Measurements from ENCODE around the gene KIF6. TPM values are rescaled to one million over a fixed set of nuclear protein-coding genes. Genes with fewer than 3 reads are reported as not detected.

Gene KIF6
- total and polyA plus RNA-seq, 8 donors, result 0.19 to 1.0 (median 0.44) TPM

- H3K4me1 ChIP-seq, result no peaks in the 10 kb centered on the region
Measured at GRCh38 chr6:39540454-39540853, 184.8 kb downstream of the KIF6 start.

GRCh38 chr6:39530201-39530759 lies 194.9 kb downstream of the KIF6 start:
- ATAC-seq (no peak), DNase-seq (no peak), FAIRE-seq (no peak)
- H3K4me1 ChIP-seq, result no peaks in the 10 kb centered on the region
- H3K4me3 ChIP-seq, result no peak overlapping the region
- H3K27ac ChIP-seq, result no peak overlapping the region
- intact Hi-C loops (cut with DNase I), result no loop called here
- no peak for TF ChIP-seq CTCF (IDR thresholded peaks at IDR 0.05)
- H3K9me3 ChIP-seq, result no peaks in the 10 kb centered on the region
- no peaks in the 10 kb centered on the region for H3K36me3 ChIP-seq
- no peaks in the 10 kb centered on the region for H3K27me3 ChIP-seq
- 65 to 78% methylated on average over 4 of the region's 4 CpGs for WGBS, 2 donors

More at GRCh38 chr6:39540454-39540853, 184.8 kb downstream of the KIF6 start:
- H3K27ac ChIP-seq, result no peak overlapping the region
- 94 to 96% methylated on average over 12 of the region's 12 CpGs for WGBS, 2 donors
- ATAC-seq (no peak), DNase-seq (no peak), FAIRE-seq (no peak)
- no peaks in the 10 kb centered on the region for H3K27me3 ChIP-seq
- no peaks in the 10 kb centered on the region for H3K9me3 ChIP-seq
- intact Hi-C loops (cut with DNase I), result no loop called here
- TF ChIP-seq CTCF (IDR thresholded peaks at IDR 0.05), result no peak
- H3K4me3 ChIP-seq, result no peak overlapping the region
- H3K36me3 ChIP-seq, result no peaks in the 10 kb centered on the region

- no peaks in the 10 kb centered on the region for H3K9me3 ChIP-seq
- no peaks in the 10 kb centered on the region for H3K36me3 ChIP-seq
- ATAC-seq (no peak), FAIRE-seq (no peak), DNase-seq (no peak)
- H3K4me3 ChIP-seq, result no peak overlapping the region
- H3K27me3 ChIP-seq, result no peaks in the 10 kb centered on the region
- H3K4me1 ChIP-seq, result no peaks in the 10 kb centered on the region
- H3K27ac ChIP-seq, result no peak overlapping the region
- intact Hi-C loops (cut with DNase I), result no loop called here
- no peak for TF ChIP-seq CTCF (IDR thresholded peaks at IDR 0.05)
- WGBS, 2 donors, result 64 to 71% methylated on average over 2 of the region's 2 CpGs
Measured at GRCh38 chr6:39527792-39528564, 197.2 kb downstream of the KIF6 start.

GRCh38 chr6:39524007-39524406 lies 201.2 kb downstream of the KIF6 start:
- FAIRE-seq, result no peak
- ATAC-seq, result no peak

More at GRCh38 chr6:39524007-39524406, 201.2 kb downstream of the KIF6 start:
- DNase-seq, result no peak
- H3K9me3 ChIP-seq, result no peaks in the 10 kb centered on the region
- WGBS, 2 donors, result 94 to 95% methylated on average over 2 of the region's 2 CpGs
- intact Hi-C loops (cut with DNase I), result no loop called here
- TF ChIP-seq CTCF (IDR thresholded peaks at IDR 0.05), result no peak
- H3K4me1 ChIP-seq, result no peaks in the 10 kb centered on the region
- H3K4me3 ChIP-seq, result no peak overlapping the region
- no peaks in the 10 kb centered on the region for H3K27me3 ChIP-seq
- no peaks in the 10 kb centered on the region for H3K36me3 ChIP-seq
- no peak overlapping the region for H3K27ac ChIP-seq
